Nephron progenitor cell (in vitro differentiated cells): Measurements from ENCODE around the gene MVD.
A peak's percentile ranks its signal among the peaks of the same experiment; 100 is the strongest.

Source experiments
- DNase-seq: peaks from one replicate; pipeline ENCODE4 v3.0.0; 2021
- H3K27ac Mint-ChIP-seq: 2 replicates; pipeline ENCODE4 v1.8.0; 2021; ENCODE audit warnings: mild to moderate bottlenecking, moderate library complexity, mixed read lengths
- H3K27me3 Mint-ChIP-seq: 2 replicates; pipeline ENCODE4 v1.8.0; 2021; ENCODE audit warnings: mild to moderate bottlenecking, low read depth, mixed read lengths; ENCODE audit not compliant: poor library complexity
- H3K36me3 Mint-ChIP-seq: 2 replicates; pipeline ENCODE4 v1.8.0; 2021; ENCODE audit warnings: low read depth, mixed read lengths
- H3K4me1 Mint-ChIP-seq: 2 replicates; pipeline ENCODE4 v1.8.0; 2021; ENCODE audit warnings: mixed read lengths
- H3K4me3 Mint-ChIP-seq: 2 replicates; pipeline ENCODE4 v1.8.0; 2021; ENCODE audit warnings: mild to moderate bottlenecking, moderate library complexity, mixed read lengths
- H3K9me3 Mint-ChIP-seq: 2 replicates; pipeline ENCODE4 v1.8.0; 2021; ENCODE audit warnings: mild to moderate bottlenecking, moderate library complexity, mixed read lengths
- TF ChIP-seq, protein P1 (sequence below): fragments of 200-600 bp; sonication (generic); IDR thresholded peaks from 2 replicates; pipeline ENCODE4 v1.5.0; 2021; ENCODE audit warnings: antibody characterized with exemption

Gene MVD

DNA sequence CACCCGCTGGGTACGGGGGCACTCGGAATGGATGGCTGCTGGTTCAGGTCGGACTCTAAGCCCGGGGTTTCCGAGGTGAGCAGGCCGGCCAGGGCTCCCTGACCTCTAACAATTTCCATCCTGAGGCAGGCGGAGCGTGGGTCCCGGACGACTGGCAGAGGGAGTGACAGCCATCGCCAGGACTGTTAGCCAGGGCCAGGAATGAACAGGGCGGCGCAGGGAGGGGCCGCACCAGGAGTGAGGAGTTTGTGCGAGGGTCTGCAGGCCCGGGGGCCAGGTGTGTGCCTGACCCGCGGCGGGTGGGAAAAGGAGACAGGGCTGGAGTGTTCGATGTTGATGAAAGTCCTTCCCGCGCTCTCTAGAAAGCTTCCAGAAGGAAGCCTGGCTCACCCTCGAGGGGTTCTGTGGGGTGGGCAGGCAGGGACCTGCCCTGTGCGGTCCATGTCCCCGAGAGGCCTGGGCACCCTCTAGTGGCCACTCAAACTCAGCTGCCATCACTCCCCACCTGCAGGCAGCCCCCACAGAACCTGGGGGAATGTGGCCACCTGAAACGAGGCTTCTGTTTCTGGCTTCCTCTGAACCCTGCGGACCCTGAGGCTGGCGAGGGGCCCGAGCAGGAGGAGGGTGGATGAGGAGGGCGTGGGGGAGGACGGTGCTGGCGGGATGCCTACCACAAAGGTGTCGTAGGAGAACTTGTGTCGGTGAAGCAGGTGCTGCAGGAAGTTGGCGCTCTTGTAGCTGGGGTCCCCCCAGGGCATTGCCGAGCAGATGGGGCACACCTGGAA is 35.1 kb upstream of the MVD start:
- DNase-seq = no peak
- Mint-ChIP-seq H3K27ac (no peak overlapping the region), H3K4me1 (no peaks in the 10 kb centered on the region), H3K4me3 (no peak overlapping the region), H3K9me3 (no peaks in the 10 kb centered on the region), H3K36me3 (no peaks in the 10 kb centered on the region), H3K27me3 (peaks cover 3% of the 10 kb centered on the region)
- TF ChIP-seq, protein P1, sequence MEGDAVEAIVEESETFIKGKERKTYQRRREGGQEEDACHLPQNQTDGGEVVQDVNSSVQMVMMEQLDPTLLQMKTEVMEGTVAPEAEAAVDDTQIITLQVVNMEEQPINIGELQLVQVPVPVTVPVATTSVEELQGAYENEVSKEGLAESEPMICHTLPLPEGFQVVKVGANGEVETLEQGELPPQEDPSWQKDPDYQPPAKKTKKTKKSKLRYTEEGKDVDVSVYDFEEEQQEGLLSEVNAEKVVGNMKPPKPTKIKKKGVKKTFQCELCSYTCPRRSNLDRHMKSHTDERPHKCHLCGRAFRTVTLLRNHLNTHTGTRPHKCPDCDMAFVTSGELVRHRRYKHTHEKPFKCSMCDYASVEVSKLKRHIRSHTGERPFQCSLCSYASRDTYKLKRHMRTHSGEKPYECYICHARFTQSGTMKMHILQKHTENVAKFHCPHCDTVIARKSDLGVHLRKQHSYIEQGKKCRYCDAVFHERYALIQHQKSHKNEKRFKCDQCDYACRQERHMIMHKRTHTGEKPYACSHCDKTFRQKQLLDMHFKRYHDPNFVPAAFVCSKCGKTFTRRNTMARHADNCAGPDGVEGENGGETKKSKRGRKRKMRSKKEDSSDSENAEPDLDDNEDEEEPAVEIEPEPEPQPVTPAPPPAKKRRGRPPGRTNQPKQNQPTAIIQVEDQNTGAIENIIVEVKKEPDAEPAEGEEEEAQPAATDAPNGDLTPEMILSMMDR = peak; percentile 23

DNA sequence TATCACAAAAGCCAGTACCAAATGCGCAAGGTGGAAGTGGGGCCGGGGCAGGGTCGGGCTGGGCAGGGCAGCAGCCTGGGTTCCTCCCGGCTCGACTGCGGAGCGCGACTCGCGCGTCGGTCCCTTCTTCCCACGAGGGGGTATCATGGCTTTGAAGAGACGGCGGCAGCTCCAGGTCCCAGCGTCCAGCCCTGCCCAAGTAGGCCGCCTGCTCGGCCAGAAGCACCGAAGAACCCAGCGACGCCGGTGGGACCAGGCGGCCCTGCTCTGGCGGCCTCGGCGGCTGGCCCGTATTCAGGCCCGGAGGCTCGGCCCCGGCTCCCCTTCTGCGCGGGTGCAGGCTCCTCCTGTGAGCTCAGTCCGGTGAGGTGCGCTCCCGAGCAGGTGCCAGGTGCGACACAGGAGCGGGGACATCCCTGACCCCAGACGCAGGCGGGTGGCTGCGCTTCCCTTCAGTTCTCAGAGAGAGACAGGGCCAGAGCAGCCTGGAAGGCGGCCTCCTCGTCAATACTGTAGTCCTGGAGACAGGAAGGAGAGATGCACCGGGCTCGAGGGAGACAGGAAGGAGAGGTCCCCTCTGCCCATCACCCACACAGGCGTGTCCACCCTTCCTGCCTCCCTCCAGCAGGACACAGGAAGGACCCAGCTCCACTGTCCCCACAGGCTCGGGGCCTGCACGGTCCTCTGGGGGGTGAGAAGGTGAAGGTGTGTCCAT is 34.4 kb upstream of the MVD start:
- peaks cover 7% of the 10 kb centered on the region for H3K27me3 Mint-ChIP-seq
- no peak overlapping the region for H3K27ac Mint-ChIP-seq
- no peak overlapping the region for H3K4me3 Mint-ChIP-seq
- H3K4me1 Mint-ChIP-seq = no peaks in the 10 kb centered on the region
- no peak for DNase-seq
- H3K9me3 Mint-ChIP-seq = no peaks in the 10 kb centered on the region
- TF ChIP-seq, protein P1 = no peak
- H3K36me3 Mint-ChIP-seq = no peaks in the 10 kb centered on the region

DNA sequence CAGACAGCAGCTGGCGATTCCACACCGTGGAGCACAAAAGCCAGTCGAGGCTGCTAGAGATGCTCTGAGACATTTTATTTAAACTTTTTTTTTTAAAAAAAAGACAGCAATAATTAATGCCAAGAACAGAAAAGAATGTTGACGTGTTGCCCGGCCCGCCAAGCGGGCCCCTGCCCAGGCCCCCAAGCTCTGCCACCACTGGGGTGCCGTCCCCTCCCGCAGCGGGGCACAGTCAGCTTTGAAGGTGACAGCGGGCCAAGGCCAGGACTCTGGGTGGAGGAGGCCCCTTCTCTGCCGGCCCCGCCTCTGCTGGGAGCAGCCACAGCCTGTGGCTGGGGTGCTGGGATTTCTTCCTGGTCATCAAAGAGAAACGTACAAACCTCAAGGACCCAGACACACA is 33.5 kb upstream of the MVD start:
- no peak overlapping the region for H3K4me3 Mint-ChIP-seq
- H3K36me3 Mint-ChIP-seq = no peaks in the 10 kb centered on the region
- H3K4me1 Mint-ChIP-seq = no peaks in the 10 kb centered on the region
- H3K27ac Mint-ChIP-seq = no peak overlapping the region
- no peak for DNase-seq
- H3K9me3 Mint-ChIP-seq = no peaks in the 10 kb centered on the region
- TF ChIP-seq, protein P1 = no peak
- peaks cover 7% of the 10 kb centered on the region for H3K27me3 Mint-ChIP-seq

DNA sequence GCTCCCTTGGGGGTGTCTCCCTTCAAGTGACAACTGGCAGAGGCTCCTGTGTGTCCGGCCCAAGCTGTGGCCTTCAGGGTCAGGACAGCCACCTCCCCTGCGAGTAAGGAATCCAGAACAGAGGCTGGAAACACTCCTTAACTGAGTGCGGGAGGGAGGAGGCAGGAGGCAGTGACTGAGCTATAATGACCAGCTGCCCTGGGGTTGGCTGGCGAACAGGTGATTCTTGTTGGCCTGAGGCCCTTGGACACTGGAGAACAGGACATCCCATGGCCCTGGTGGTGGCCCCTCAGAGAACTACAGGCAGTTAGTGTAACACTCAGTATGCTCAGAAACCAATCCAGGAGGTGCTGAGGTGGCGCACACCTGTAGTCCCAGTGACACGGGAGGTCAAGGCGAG is 32.9 kb upstream of the MVD start:
- Mint-ChIP-seq H3K36me3 (no peaks in the 10 kb centered on the region), H3K27ac (no peak overlapping the region), H3K9me3 (no peaks in the 10 kb centered on the region), H3K4me3 (no peak overlapping the region), H3K4me1 (no peaks in the 10 kb centered on the region), H3K27me3 (peaks cover 11% of the 10 kb centered on the region)
- DNase-seq = no peak
- TF ChIP-seq, protein P1 = no peak

DNA sequence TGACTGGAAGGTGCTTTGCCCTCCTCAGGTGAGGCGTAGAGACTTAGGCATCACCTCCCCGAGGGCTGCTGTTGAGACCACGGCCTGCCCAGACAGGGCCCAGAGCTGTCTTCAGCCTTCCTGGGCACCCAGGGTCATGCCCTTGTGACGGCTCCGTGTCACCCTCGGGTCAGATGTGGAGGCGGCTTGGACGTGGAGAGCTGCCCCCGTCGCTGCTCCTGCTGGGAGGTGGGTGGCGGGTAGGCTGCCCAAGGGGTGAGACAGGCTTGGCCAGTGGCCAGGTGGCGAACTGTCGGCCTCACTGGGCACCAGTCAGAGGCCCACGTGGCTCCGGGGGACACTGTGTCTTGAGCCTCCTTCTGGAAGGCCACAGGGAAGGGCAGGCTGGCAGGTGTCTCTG is 32.3 kb upstream of the MVD start:
- TF ChIP-seq, protein P1 = no peak
- H3K27me3 Mint-ChIP-seq = peaks cover 17% of the 10 kb centered on the region
- no peak overlapping the region for H3K27ac Mint-ChIP-seq
- H3K4me1 Mint-ChIP-seq = no peaks in the 10 kb centered on the region
- DNase-seq = no peak
- H3K4me3 Mint-ChIP-seq = no peak overlapping the region
- no peaks in the 10 kb centered on the region for H3K9me3 Mint-ChIP-seq
- no peaks in the 10 kb centered on the region for H3K36me3 Mint-ChIP-seq
